MM.1S (cell line): Measurements from ENCODE around the gene CACNA1C.

Source experiments
- EZH2 ChIP-seq: fragments of 300-600 bp; sonication (generic); optimal IDR thresholded peaks from 2 replicates; pipeline ENCODE3; 2017; ENCODE audit warnings: low read depth, mild to moderate bottlenecking, antibody characterized with exemption, low read length, mixed read lengths
- EZH2phosphoT487 ChIP-seq: fragments of 300-600 bp; sonication (generic); IDR thresholded peaks from 2 replicates; pipeline ENCODE4 v1.6.1; 2018; ENCODE audit warnings: antibody characterized with exemption, low read length
- TF ChIP-seq, protein P1 (sequence below): fragments of 300-600 bp; sonication (generic); IDR thresholded peaks from 2 replicates; pipeline ENCODE4 v1.5.1; 2016; ENCODE audit warnings: antibody characterized with exemption, low read length, mixed read lengths

DNA sequence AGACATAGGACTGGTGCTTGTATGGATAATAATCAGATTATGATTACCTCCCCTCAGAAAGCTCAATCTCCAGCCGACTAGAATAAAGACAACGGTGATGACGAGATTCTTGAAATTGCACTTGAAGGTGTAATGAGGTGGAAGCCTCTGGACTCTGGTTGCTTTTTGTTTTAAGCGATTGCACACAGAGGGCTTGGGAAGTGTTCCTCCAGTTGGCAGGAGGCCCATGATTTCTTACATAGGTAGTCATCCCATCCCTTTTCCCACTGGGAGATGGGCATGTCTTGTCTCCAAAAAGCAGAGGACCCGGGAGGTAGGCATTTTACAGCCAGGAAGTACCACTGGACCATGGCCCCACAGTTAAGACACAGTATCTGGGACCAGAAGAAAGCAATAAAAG lies 576.3 kb downstream of the CACNA1C start:
- TF ChIP-seq, protein P1, sequence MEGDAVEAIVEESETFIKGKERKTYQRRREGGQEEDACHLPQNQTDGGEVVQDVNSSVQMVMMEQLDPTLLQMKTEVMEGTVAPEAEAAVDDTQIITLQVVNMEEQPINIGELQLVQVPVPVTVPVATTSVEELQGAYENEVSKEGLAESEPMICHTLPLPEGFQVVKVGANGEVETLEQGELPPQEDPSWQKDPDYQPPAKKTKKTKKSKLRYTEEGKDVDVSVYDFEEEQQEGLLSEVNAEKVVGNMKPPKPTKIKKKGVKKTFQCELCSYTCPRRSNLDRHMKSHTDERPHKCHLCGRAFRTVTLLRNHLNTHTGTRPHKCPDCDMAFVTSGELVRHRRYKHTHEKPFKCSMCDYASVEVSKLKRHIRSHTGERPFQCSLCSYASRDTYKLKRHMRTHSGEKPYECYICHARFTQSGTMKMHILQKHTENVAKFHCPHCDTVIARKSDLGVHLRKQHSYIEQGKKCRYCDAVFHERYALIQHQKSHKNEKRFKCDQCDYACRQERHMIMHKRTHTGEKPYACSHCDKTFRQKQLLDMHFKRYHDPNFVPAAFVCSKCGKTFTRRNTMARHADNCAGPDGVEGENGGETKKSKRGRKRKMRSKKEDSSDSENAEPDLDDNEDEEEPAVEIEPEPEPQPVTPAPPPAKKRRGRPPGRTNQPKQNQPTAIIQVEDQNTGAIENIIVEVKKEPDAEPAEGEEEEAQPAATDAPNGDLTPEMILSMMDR: no peak
- no peak for TF ChIP-seq EZH2phosphoT487
- no peak for TF ChIP-seq EZH2
